GM21390 (cell line): ENCODE results near the gene SORBS2.
"Not testable (repeated sequence)": the region's sequence is repeated elsewhere in the genome, so short reads cannot be mapped to it uniquely, and the experiment has no call there.

Source experiments
- ATAC-seq: cut with Tn5 transposase; IDR thresholded peaks from one replicate; pipeline ENCODE4 v1.9.1; 2021; ENCODE audit not compliant: unreplicated experiment

SORBS2 gene

DNA sequence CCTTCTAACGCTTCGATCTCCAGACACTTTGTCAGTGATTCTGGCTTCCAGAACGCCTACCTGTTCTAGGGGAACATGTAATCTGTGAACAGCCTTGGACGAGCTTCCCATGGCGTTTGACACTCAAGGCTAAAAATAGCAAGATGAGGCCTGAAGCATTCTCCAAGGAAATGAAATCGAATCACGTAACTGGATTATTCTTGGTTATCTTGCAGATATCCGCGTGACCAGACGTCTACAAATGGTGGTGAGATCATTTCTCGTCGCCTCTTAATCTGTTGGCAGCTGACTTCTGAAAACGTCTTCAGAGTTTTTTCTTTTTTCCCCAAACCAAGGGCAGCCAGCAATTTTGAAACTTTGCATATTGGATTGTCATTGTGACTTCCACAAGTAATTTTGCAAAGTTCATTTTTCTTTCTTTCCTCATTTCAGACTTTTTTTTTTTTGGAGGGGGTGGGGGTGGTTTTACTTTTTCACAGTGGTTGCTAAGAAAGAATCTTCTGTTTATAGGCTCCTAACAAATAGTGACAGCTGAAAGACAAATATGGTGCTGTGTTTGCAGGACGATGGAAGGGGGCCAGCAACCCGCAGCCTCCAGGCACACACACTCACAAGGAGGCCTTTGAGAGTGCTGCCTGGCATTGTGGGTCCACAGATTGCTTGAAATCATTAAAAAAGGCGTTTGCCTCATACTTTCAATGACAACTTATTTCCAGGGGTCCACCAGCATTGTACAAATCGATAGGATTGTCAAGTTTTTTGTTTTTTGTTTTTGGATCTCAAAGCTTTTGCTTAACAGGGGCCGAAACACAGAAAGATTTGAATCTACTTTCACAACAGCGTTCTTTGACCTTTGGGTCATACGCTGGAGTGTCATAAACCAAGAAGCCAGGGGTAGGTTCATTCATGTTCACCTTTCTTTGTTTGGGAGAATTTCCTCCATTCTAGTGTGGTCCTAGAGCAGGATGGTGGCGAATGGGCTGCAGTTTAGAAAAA lies 244.3 kb downstream of the SORBS2 start:
- ATAC-seq, result no peak

DNA sequence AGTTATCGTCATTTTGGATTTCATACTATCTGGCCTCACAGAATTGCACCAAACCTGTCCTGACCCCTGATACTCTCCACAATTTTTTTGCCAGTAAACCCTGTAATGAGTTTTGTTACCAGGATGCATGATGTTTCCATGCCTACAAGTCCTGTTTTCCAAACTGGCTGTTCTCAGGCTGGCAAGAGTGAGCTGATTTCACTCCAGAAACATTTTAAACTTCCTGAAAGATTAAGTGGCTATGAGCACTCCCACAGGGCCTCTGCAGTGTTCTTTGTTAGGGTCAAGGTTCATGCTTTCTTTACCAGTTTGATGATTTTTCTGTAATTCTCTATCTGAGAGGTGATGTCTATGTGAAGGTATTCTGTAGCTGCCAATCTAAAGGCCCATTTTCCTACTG lies 245.0 kb downstream of the SORBS2 start:
- no peak for ATAC-seq

DNA sequence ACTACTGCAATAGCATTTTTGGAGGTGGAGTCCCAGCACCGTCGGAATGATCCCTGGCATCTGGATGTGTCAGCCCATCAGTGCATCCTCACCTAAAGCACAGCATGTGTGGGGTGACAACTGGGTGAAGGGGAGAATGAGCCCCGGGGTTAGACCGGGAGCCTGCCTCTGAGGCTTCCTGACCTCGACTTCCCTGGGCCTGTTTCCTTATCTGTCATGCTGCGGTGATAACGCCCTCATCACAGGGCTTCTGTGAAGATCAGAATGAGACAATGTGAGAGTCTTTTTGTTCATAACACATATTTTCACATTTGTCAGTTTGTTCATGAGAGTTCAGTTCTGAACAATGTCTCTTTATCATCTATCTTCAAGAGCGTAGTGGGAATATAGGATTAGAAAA lies 245.6 kb downstream of the SORBS2 start:
- ATAC-seq, result no peak

DNA sequence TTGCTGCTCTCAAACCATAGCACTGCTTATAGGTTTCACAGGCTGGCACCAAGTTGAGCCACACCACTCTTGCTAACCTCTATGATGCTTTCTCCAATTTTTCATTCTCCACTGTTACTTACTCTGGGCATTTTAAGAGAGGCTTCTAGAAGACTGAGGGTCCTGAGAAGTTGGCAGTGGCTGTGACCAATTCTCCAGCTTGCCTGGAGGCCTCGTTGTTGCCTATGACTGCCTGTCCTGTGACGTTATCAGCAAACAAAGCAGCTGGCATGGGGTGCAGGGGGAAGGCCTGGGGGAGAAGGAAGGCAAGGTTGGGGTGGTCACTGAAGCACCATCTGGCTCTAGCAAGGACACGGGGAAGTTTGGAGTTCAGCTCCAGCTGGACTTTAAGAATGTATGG lies 246.3 kb downstream of the SORBS2 start:
- ATAC-seq, result no peak

DNA sequence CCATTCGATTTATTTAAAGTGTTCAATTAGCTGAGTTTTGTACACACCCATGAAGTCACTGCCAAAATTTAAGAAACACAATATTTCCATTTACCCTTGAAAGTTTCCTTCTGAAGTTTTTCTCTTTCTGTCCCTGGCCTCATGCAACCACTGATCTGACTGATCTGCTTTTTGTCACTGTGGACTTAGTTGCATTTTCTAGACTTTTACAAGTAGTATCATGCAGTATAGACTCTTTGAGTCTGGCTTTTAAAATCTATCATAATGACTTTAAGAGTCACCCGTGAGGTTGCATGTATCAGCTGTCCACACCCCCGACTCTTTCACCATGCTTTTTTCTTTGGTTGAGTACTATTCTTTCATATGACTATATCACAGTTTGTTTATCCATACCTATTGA lies 247.6 kb downstream of the SORBS2 start:
- no peak for ATAC-seq

DNA sequence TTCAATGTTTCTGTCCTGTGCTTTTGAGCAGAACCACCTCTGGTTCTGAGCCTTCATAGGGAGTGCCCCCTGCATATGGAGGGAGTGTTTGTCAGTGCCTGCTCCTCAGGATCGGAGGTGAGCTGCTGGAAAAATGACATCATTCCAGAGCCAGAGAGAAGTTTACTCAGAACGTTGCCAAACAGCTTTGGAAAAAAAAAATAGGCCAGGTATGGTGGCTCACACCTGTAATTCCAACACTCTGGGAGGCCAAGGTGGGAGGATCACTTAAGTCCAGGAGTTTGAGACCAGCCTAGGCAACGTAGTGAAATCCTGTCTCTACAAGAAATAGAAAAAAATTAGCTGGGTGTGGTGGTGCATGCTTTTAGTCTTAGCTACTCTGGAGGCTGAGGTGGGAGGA lies 249.5 kb downstream of the SORBS2 start:
- no peak for ATAC-seq

DNA sequence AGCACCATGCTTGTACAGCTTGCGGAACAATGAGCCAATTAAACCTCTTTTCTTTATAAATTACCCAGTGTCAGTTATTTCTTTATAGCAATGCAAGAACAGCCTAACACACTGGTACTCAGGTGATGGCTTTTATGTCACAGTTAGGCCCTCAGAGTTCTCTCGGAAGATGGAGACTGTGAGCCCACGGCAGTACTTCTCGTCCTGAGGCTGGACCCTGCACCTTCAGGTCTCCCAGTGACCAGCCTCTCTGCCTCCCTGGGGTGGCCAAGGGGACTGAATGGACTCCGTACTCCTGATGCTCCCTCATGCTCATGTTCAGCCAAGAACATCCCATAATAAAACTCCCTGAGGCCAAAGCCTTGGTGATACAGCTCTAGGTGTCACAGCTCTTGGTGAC lies 251.7 kb downstream of the SORBS2 start:
- ATAC-seq, result no peak

DNA sequence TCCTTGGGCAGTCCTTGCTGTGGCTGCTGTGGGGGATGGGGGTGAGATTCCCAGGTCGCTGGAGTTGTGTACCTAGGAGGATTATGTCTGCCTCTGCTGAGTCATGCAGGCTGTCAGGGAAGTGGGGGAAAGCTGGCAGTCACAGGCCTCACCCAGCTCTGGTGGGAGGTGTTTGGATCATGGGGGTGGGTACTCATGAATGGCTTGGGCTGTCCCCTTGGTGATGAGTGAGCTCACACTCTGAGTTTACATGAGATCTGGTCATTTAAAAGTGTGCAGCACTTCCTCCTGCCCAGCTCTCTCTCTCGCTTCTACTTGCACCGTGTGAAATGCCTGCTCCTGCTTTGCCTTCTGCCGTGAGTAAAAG lies 252.1 kb downstream of the SORBS2 start:
- no peak for ATAC-seq

DNA sequence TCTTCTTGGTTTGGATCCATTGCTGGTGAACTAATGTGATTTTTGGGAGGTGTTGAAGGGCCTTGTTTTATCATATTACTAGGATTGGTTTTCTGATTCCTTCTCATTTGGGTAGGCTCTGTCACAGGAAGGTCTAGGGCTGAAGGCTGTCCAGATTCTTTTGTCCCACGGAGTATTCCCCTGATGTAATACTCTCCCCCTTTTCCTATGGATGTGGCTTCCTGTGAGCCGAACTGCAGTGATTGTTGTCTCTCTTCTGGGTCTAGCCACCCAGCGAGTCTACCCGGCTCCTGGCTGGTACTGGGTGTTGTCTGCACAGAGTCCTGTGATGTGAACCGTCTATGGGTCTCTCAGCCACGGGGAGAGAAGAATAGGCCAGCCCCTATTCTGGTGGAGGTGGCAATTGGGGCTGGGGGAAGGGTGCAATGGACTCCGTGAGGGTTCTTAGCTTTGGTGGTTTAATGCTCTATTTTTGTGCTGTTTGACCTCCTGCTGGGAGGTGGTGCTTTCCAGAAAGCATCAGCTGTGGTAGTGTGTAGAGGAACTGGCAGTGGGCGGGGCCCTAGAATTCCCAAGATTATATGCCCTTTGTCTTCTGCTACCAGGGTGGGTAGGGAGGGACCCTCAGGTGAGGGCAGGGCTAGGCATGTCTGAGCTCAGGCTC lies 252.6 kb downstream of the SORBS2 start:
- ATAC-seq, result not testable (repeated sequence)

DNA sequence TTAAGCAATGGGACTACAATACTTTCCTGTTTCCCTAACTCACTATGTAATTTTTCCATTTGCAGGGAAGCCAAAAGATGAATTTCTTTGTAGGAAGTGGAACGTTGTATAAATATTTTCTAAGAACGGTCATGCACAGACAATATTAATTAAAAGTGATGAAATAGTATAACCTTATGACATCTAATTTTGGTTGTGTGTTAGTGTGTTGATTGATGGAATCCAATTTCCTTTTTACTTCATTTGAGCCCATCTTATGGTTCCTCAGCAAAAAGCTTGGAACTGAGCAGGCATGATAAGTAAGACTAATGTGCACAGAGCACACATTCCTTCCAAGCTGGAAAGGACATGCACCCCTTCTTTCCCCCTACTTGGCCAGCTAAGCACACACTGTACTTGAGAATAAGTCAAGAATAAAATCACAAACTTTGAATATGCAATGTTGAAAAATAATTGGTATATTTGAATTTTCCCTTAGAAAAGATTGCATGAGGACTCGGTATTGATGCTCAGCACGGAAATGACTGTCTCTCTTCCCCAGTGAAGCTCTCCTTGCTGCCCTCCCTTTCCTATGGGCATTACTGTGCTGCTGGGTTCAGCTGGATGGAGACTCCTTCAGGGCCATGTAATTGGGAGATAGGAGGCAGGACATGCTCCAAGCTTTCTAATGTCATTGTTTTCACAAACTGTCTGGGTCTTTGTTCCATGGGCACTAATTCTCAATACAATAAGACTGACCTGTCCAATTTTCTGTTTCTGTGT lies 257.4 kb downstream of the SORBS2 start:
- no peak for ATAC-seq

DNA sequence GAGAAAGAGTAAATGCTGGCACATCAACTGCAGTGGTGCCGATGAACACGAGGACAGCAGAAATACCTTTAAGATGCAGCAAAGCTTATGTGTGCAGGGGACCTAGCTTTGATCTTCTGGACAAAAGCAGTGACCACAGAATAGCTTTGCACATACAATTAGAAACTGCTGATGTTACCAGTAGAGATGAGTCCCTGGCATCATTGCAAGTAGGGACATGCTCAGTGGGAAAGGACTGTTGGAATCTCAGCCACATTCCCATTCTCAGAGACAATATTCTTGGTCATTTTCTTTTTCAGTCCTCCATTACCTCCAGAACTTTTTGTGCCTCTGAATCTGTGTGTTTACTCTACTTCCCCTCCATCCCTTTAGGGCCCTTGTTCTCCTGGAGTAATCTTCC lies 259.7 kb downstream of the SORBS2 start:
- ATAC-seq, result no peak

DNA sequence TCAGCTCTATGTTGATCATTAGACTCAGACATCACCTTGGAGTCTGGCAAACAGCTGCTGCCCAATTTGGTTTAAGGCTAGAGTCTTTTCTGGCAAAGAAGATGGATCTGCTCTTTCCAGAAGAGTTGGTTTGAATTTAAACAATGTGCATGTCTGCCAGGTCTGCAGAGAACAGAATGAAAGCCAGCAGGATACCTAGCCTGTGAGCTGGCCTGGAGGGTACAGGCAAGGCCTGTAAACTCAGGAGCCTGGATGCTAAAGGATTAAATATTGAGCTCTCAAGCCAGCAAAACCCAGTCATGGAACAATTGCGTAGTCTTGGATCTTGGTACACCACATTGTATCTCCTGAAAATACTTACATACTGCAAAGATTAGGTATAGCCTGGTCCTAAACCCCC lies 261.1 kb downstream of the SORBS2 start:
- no peak for ATAC-seq

DNA sequence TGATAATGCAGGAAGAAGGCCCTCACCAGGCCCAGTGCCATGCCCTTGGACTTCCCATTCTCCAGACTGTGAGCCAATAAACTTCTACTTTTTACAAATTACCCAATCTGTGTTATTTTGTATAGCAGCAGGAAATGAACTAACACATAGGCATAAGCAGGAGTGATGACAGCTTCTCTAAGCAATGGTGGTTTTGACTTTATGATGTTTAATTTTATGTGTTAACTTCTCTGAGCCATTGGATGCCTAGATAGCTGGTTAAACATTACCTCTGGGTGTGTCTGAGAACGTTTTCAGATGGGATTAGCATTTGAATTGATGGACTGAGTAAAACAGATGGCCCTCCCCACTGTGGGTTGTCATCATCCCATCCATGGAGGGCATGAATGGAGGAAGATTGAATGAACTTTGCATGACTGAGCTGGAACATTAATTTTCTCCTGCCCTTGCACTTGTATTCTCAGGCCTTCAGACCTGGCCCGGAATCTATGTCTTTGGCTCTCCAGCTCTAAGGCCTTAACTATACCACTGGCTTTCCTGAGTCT lies 262.8 kb downstream of the SORBS2 start:
- ATAC-seq, result no peak

DNA sequence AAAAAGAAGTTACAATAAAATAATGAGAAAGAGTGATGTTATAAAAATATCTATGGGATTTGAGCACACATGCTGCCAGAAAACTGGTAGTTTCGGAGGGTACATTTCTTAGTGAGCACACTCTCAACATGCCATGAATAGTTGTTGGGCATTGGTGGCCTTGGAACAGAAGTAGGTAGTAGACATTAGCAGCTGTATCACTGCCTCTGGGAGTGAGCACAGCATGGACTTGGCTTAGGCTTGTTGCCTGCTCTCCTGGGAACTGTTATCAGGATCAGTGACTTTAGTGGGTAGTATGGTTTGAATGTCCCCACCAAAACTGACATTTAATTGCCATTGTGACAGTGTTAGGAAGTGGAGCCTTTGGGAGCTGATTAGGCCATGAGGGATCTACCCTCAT lies 263.4 kb downstream of the SORBS2 start:
- no peak for ATAC-seq

DNA sequence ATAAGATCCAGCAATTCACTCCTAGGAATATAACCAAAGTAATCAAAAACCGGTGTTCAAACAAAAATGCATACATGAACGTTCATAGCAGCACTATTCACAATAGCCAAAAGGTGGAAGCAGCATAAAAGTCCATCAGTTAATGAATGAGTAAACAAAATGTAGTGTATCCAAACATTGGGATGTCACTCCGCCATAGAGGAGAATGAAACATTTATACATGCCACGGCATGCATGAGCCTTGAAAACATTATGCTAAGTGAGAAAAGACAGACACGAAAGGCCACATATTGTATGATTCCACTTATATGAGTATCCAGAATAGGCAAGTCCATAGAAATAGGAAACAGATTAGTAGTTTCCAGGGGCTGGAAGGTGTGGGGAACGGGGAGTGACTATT lies 265.7 kb downstream of the SORBS2 start:
- no peak for ATAC-seq

DNA sequence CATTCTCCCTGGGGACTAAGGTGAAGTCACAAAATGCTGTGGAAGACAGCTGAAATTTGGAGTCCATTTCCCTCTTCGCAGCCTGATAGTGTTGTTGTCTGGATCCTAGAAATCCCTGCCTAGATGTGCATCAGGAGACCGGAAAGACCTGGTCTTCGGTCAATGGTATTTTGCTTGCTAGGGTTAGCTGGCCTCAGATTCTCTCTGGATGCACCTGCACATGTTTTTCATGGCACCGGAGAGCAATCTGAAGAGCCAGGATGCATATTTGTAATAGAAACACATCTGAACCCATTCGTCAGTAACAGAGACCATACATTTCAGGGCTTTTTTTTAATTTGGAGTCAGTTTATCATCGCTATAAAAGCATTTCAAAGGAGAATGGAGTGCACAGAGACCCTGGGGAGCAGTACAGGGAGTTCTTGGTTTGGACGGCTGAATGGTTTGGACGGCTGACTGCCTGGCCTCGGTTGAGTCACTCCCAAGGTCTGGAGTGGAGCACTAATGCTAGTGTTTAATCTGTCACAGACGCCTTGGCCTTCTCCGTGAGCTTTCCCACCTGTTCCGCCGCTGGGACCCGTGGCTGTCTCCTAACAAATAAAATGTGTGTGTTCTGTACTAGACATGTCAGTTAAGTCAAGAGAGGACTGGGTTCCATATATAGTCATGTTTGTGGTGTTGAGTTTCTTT lies 269.2 kb downstream of the SORBS2 start:
- no peak for ATAC-seq

DNA sequence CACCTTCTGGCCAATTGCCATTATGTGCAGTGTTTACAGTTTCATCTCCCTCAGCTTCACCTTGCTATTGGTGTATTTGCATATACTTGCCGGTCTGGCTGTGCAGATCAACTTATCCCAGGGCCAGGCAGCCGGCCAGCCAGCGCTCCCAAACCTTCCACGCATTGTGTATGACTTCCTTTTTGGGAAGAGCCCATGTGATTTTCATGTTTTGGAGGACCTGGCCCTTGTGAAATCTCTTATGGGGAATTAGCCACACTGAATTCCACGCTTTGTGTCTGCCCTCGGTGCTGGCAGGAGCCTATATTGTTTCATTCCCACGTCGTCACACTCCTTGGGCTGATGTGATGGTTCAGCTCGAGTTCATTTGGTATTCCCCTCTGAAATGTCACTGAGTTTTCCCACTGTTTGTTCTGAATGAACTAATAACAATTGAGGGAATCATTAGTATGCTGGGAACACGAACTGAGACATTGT lies 270.7 kb downstream of the SORBS2 start:
- no peak for ATAC-seq

DNA sequence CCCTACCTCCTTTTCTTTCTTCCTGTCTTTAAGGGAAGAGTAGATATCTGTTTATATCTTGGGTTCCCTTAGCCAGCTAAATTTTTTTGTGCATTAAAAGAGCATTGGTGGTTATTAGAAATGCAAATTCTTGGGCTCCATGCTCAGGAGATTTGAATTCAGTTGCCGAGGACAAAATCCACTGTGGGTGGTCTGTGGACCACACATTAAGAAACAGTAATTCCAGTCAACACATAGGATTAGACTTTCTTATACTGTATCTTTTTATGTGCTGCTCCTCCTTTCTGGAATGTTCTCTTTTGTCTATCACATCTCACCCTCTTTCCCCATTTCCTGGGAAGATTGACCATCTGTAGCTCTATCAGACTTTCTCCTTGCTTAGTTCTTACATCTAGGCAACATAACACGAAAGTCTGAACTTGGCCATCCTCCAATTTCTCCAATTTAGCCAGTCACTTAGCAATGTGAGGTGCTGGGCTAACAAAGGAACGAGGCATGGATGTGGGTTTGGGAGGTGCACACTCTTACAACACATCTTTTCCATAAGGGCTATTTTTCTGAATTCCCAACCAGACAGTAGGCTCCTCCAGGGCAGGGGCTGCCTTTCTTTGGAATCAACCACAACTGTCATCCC lies 271.4 kb downstream of the SORBS2 start:
- ATAC-seq, result no peak

DNA sequence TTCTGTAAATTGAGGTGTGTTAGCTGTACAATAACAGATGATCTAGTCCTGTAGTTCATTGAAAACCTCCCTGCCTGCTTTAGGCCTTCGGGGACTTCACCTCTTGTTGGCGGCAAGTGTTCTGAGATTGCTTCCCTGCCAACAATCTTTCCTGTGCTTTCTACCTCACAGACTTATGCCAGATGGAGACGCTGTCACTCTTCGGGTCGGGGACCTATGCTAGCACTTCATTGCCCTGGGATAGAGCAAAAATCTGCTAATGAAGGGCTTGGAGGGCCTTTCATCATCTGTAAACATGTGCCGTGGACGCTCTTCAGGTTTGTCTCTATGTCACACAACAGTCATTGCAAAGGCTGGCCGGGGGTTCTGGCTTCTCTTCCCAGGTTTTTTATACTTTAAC lies 272.0 kb downstream of the SORBS2 start:
- no peak for ATAC-seq

DNA sequence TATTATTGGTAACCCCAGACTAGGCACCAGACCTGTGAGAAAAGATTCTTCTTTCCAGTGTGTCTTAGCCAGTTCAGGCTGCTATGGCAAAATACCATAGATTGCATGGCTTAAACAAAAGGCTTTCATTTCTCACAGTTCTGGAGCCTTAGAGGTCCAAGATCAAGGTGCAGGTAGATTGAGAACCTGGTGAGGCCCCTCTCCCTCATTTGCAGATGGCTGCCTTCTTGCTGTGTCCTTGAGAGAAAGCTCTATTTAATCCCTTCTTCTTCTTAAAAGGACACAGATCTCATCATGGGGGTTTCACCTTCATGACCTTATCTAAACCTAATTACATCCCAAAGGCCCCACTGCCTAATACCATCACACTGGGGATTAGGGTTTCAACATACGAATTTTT lies 273.2 kb downstream of the SORBS2 start:
- no peak for ATAC-seq
